ENCODE results near the gene FAM181A. TPM values are rescaled to one million over a fixed set of nuclear protein-coding genes. Genes with fewer than 3 reads are reported as not detected.

FAM181A gene
- total RNA-seq, result not detected in 2 replicates

- Mint-ChIP-seq H3K4me1 (ENCODE audit: low read depth) (no peaks in the 10 kb centered on the region), H3K27ac (no peak within 1 kb of the TSS), H3K9me3 (no peaks in the 10 kb centered on the region), H3K4me3 (ENCODE audit: low read depth) (no peak within 1 kb of the TSS), H3K27me3 (ENCODE audit: low read depth) (no peaks in the 10 kb centered on the region), H3K36me3 (ENCODE audit: low read depth) (peaks cover 4% of the 10 kb centered on the region)
- intact Hi-C loops (cut with micrococcal nuclease), result no loop called here
- DNase-seq (ENCODE audit: low spot score), result no peak
Measured at GRCh38 chr14:93926873-93927799, at the start of gene FAM181A. TSS of gene FAM181A (plus strand) at chr14:93927344. CDS start at chr14:93928286, 942 bp downstream.

- no peak for DNase-seq (ENCODE audit: low spot score)
- Mint-ChIP-seq H3K4me1 (ENCODE audit: low read depth) (no peaks in the 10 kb centered on the region), H3K27ac (no peak overlapping the region), H3K27me3 (ENCODE audit: low read depth) (peaks cover 2% of the 10 kb centered on the region), H3K4me3 (ENCODE audit: low read depth) (no peak overlapping the region), H3K9me3 (peaks cover 3% of the 10 kb centered on the region), H3K36me3 (ENCODE audit: low read depth) (no peaks in the 10 kb centered on the region)
- intact Hi-C loops (cut with micrococcal nuclease), result no loop called here
Measured at GRCh38 chr14:93878212-93878611, 48.9 kb upstream of the FAM181A start.

- no peak overlapping the region for H3K27ac Mint-ChIP-seq
- intact Hi-C loops (cut with micrococcal nuclease), result no loop called here
- H3K4me3 Mint-ChIP-seq (ENCODE audit: low read depth), result no peak overlapping the region
- peaks cover 3% of the 10 kb centered on the region for H3K9me3 Mint-ChIP-seq
- no peak for DNase-seq (ENCODE audit: low spot score)
- no peaks in the 10 kb centered on the region for H3K36me3 Mint-ChIP-seq (ENCODE audit: low read depth)
- H3K27me3 Mint-ChIP-seq (ENCODE audit: low read depth), result peaks cover 2% of the 10 kb centered on the region
- no peaks in the 10 kb centered on the region for H3K4me1 Mint-ChIP-seq (ENCODE audit: low read depth)
Measured at GRCh38 chr14:93878871-93879270, 48.3 kb upstream of the FAM181A start.

GRCh38 chr14:93879362-93879983, 47.7 kb upstream of the FAM181A start:
- no peak for DNase-seq (ENCODE audit: low spot score)
- no peak overlapping the region for H3K4me3 Mint-ChIP-seq (ENCODE audit: low read depth)

GRCh38 chr14:93880021-93880820, 46.9 kb upstream of the FAM181A start:
- Mint-ChIP-seq H3K4me1 (ENCODE audit: low read depth) (peaks cover 5% of the 10 kb centered on the region), H3K36me3 (ENCODE audit: low read depth) (no peaks in the 10 kb centered on the region), H3K27ac (no peak overlapping the region), H3K4me3 (ENCODE audit: low read depth) (no peak overlapping the region), H3K9me3 (peaks cover 3% of the 10 kb centered on the region), H3K27me3 (ENCODE audit: low read depth) (no peaks in the 10 kb centered on the region)
- no peak for DNase-seq (ENCODE audit: low spot score)
- intact Hi-C loops (cut with micrococcal nuclease), result no loop called here

More at GRCh38 chr14:93879362-93879983, 47.7 kb upstream of the FAM181A start:
- Mint-ChIP-seq H3K27ac (no peak overlapping the region), H3K36me3 (ENCODE audit: low read depth) (no peaks in the 10 kb centered on the region), H3K9me3 (peaks cover 3% of the 10 kb centered on the region), H3K4me1 (ENCODE audit: low read depth) (no peaks in the 10 kb centered on the region), H3K27me3 (ENCODE audit: low read depth) (no peaks in the 10 kb centered on the region)
- intact Hi-C loops (cut with micrococcal nuclease), result no loop called here

- no peak for DNase-seq (ENCODE audit: low spot score)
- H3K4me3 Mint-ChIP-seq (ENCODE audit: low read depth), result no peak overlapping the region
- no peak overlapping the region for H3K27ac Mint-ChIP-seq
- H3K27me3 Mint-ChIP-seq (ENCODE audit: low read depth), result peaks cover 4% of the 10 kb centered on the region
- H3K36me3 Mint-ChIP-seq (ENCODE audit: low read depth), result no peaks in the 10 kb centered on the region
- peaks cover 3% of the 10 kb centered on the region for H3K9me3 Mint-ChIP-seq
- H3K4me1 Mint-ChIP-seq (ENCODE audit: low read depth), result peaks cover 5% of the 10 kb centered on the region
- intact Hi-C loops (cut with micrococcal nuclease), result no loop called here
Measured at GRCh38 chr14:93884950-93885349, 42.2 kb upstream of the FAM181A start.

GRCh38 chr14:93888995-93889394, 38.1 kb upstream of the FAM181A start:
- H3K27ac Mint-ChIP-seq, result no peak overlapping the region
- H3K4me3 Mint-ChIP-seq (ENCODE audit: low read depth), result no peak overlapping the region
- H3K36me3 Mint-ChIP-seq (ENCODE audit: low read depth), result no peaks in the 10 kb centered on the region
- H3K9me3 Mint-ChIP-seq, result no peaks in the 10 kb centered on the region
- no peak for DNase-seq (ENCODE audit: low spot score)
- peaks cover 4% of the 10 kb centered on the region for H3K27me3 Mint-ChIP-seq (ENCODE audit: low read depth)
- intact Hi-C loops (cut with micrococcal nuclease), result no loop called here
- peaks cover 5% of the 10 kb centered on the region for H3K4me1 Mint-ChIP-seq (ENCODE audit: low read depth)

GRCh38 chr14:93889739-93890483, 37.2 kb upstream of the FAM181A start:
- peaks cover 2% of the 10 kb centered on the region for H3K4me1 Mint-ChIP-seq (ENCODE audit: low read depth)
- no peak overlapping the region for H3K4me3 Mint-ChIP-seq (ENCODE audit: low read depth)
- H3K36me3 Mint-ChIP-seq (ENCODE audit: low read depth), result no peaks in the 10 kb centered on the region
- H3K9me3 Mint-ChIP-seq, result no peaks in the 10 kb centered on the region
- H3K27ac Mint-ChIP-seq, result no peak overlapping the region
- intact Hi-C loops (cut with micrococcal nuclease), result no loop called here
- DNase-seq (ENCODE audit: low spot score), result no peak
- H3K27me3 Mint-ChIP-seq (ENCODE audit: low read depth), result peaks cover 4% of the 10 kb centered on the region

- Mint-ChIP-seq H3K4me1 (ENCODE audit: low read depth) (no peaks in the 10 kb centered on the region), H3K9me3 (no peaks in the 10 kb centered on the region), H3K36me3 (ENCODE audit: low read depth) (no peaks in the 10 kb centered on the region), H3K27me3 (ENCODE audit: low read depth) (peaks cover 2% of the 10 kb centered on the region), H3K27ac (no peak overlapping the region), H3K4me3 (ENCODE audit: low read depth) (no peak overlapping the region)
- intact Hi-C loops (cut with micrococcal nuclease), result no loop called here
- no peak for DNase-seq (ENCODE audit: low spot score)
Measured at GRCh38 chr14:93891756-93892504, 35.2 kb upstream of the FAM181A start.

GRCh38 chr14:93892505-93892839, 34.7 kb upstream of the FAM181A start:
- no peaks in the 10 kb centered on the region for H3K4me1 Mint-ChIP-seq (ENCODE audit: low read depth)
- H3K27me3 Mint-ChIP-seq (ENCODE audit: low read depth), result peaks cover 5% of the 10 kb centered on the region
- no peaks in the 10 kb centered on the region for H3K9me3 Mint-ChIP-seq
- H3K4me3 Mint-ChIP-seq (ENCODE audit: low read depth), result no peak overlapping the region
- no peaks in the 10 kb centered on the region for H3K36me3 Mint-ChIP-seq (ENCODE audit: low read depth)
- intact Hi-C loops (cut with micrococcal nuclease), result no loop called here
- DNase-seq (ENCODE audit: low spot score), result no peak
- H3K27ac Mint-ChIP-seq, result no peak overlapping the region

GRCh38 chr14:93892923-93893558, 34.1 kb upstream of the FAM181A start:
- H3K36me3 Mint-ChIP-seq (ENCODE audit: low read depth), result no peaks in the 10 kb centered on the region
- H3K27ac Mint-ChIP-seq, result no peak overlapping the region
- intact Hi-C loops (cut with micrococcal nuclease), result loop anchor here (1.0 kb wide), 1 partner anchor 238 kb away; no protein-coding TSS in a partner anchor
- no peak overlapping the region for H3K4me3 Mint-ChIP-seq (ENCODE audit: low read depth)
- H3K4me1 Mint-ChIP-seq (ENCODE audit: low read depth), result no peaks in the 10 kb centered on the region
- no peaks in the 10 kb centered on the region for H3K9me3 Mint-ChIP-seq
- DNase-seq (ENCODE audit: low spot score), result peak; percentile 38
- peaks cover 6% of the 10 kb centered on the region for H3K27me3 Mint-ChIP-seq (ENCODE audit: low read depth)
